A673 (cell line): Measurements from ENCODE around the gene SLC19A1. TPM values are rescaled to one million over a fixed set of nuclear protein-coding genes. Genes with fewer than 3 reads are reported as not detected.

Experiments used
- BruUV-seq: library from RNA; stranded (reverse); fragments of 400-500 nt; replicated peaks from 2 replicates; lab custom pipeline; 2021; lab: Mats Ljungman, UMichigan
- CTCF ChIA-PET: fragments of 300-600 bp; sonication (Branson Sonifier 250); formaldehyde crosslinking; loops from one replicate; lab custom pipeline; 2022; ENCODE audit warnings: antibody characterized with exemption; lab: Charles Lee
- POLR2A ChIA-PET: fragments of 300-600 bp; sonication (Branson Sonifier 250); formaldehyde crosslinking; loops from one replicate; lab custom pipeline; 2022; ENCODE audit warnings: antibody characterized with exemption; ENCODE audit not compliant: low non-redundant PET; lab: Charles Lee
- DNase-seq: peaks from one replicate; pipeline ENCODE4 v3.0.0-alpha.2; 2015; ENCODE audit warnings: low spot score
- H3K27ac ChIP-seq: fragments of 200-600 bp; sonication (generic); 2 replicates; pipeline ENCODE4 v1.5.1; 2016; ENCODE audit warnings: mixed run types, low read depth, mild to moderate bottlenecking, mixed read lengths, antibody characterized with exemption, low read length; ENCODE audit not compliant: poor library complexity, severe bottlenecking
- H3K27me3 ChIP-seq: fragments of 200-600 bp; sonication (generic); replicated peaks from 2 replicates; pipeline ENCODE4 v1.6.1; 2017; ENCODE audit warnings: mixed run types, low read depth, mild to moderate bottlenecking, mixed read lengths, antibody characterized with exemption, low read length; ENCODE audit not compliant: insufficient read depth, poor library complexity
- H3K36me3 ChIP-seq: fragments of 200-600 bp; sonication (generic); 2 replicates; pipeline ENCODE4 v1.6.1; 2016; ENCODE audit warnings: mixed run types, mild to moderate bottlenecking, mixed read lengths, antibody characterized with exemption, low read length; ENCODE audit not compliant: insufficient read depth, poor library complexity, severe bottlenecking
- H3K4me1 ChIP-seq: fragments of 200-600 bp; sonication (generic); 2 replicates; pipeline ENCODE4 v1.6.1; 2017; ENCODE audit warnings: mixed run types, mild to moderate bottlenecking, mixed read lengths, antibody characterized with exemption, low read length; ENCODE audit not compliant: insufficient read depth, poor library complexity, severe bottlenecking
- H3K4me3 ChIP-seq: fragments of 200-600 bp; sonication (generic); 2 replicates; pipeline ENCODE4 v1.5.1; 2016; ENCODE audit warnings: low read depth, mixed run types, mild to moderate bottlenecking, mixed read lengths, low read length; ENCODE audit not compliant: poor library complexity, severe bottlenecking
- H3K9me3 ChIP-seq: fragments of 200-600 bp; sonication (generic); 2 replicates; pipeline ENCODE4 v1.6.1; 2016; ENCODE audit warnings: mixed run types, low read depth, mild to moderate bottlenecking, mixed read lengths, antibody characterized with exemption, low read length; ENCODE audit not compliant: poor library complexity, severe bottlenecking
- EZH2 ChIP-seq: fragments of 200-600 bp; sonication (generic); IDR thresholded peaks from 2 replicates; pipeline ENCODE4 v1.6.1; 2017; ENCODE audit warnings: borderline replicate concordance, low read depth, mild to moderate bottlenecking, mixed read lengths, antibody characterized with exemption, low read length; ENCODE audit not compliant: poor library complexity, severe bottlenecking
- intact Hi-C: fragments of 100-400 bp; cut with micrococcal nuclease; formaldehyde crosslinking; loops from one replicate; pipeline ENCODE4 v1.10.0; 2022; ENCODE audit not compliant: unreplicated experiment
- total RNA-seq: library from RNA; stranded (reverse); gene quantifications from 2 replicates; pipeline ENCODE4 v1.2.3, GENCODE V29; 2021
- TF ChIP-seq, protein P1 (sequence below): fragments of 300-800, 200-600 bp; sonication (generic); conservative IDR thresholded peaks from 2 replicates; pipeline ENCODE4 v1.5.1; 2017; ENCODE audit warnings: low read depth, mild to moderate bottlenecking, antibody characterized with exemption, low read length, moderate library complexity, mixed read lengths

SLC19A1 gene
- total RNA-seq, 1 experiment from 2014 or later: 72.1 TPM

DNA sequence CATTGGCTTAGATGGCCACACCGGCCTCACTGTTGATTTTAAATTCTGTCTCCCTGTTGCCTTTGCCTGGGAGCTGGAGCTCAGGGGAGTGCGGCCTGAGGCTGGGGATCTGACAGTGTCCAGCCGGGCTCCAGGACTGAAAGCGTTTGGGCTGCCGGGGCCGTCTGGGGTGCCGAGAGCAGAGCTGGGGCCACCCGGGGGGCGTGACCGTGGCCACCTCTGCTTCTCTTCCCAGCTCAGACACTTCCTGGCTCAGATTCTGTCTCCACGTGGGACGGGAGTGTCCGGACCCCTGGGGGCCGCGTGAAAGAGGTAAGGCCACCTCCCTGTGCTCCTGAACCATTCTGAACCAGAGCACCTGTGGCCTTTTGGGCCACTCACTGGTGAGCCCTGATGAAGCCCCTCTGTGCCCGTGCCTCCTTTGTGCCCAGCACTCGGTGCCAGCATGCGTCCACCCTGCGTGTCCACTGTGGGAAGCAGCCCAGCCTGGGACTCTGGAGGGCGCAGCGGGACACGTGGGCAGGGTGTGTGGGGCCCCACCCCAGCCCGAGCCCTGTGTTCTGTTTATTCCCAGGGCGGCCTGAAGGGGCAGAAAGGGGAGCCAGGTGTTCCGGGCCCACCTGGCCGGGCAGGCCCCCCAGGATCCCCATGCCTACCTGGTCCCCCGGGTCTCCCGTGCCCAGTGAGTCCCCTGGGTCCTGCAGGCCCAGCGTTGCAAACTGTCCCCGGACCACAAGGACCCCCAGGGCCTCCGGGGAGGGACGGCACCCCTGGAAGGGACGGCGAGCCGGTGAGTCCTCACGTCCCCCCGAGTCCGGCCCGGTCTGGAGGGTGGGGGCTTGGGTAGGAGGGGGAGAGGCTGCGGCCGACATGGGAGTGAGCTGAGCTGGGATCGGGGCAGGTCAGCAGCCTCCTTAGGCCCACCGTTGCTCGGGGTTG, 64.8 kb downstream of the SLC19A1 start:
- no peak overlapping the region for H3K27ac ChIP-seq
- peaks cover 4% of the 10 kb centered on the region for H3K4me1 ChIP-seq
- BruUV-seq: no TSS peak
- no peak for DNase-seq
- H3K36me3 ChIP-seq: no peaks in the 10 kb centered on the region
- TF ChIP-seq, protein P1, sequence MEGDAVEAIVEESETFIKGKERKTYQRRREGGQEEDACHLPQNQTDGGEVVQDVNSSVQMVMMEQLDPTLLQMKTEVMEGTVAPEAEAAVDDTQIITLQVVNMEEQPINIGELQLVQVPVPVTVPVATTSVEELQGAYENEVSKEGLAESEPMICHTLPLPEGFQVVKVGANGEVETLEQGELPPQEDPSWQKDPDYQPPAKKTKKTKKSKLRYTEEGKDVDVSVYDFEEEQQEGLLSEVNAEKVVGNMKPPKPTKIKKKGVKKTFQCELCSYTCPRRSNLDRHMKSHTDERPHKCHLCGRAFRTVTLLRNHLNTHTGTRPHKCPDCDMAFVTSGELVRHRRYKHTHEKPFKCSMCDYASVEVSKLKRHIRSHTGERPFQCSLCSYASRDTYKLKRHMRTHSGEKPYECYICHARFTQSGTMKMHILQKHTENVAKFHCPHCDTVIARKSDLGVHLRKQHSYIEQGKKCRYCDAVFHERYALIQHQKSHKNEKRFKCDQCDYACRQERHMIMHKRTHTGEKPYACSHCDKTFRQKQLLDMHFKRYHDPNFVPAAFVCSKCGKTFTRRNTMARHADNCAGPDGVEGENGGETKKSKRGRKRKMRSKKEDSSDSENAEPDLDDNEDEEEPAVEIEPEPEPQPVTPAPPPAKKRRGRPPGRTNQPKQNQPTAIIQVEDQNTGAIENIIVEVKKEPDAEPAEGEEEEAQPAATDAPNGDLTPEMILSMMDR: no peak
- no peaks in the 10 kb centered on the region for H3K27me3 ChIP-seq
- H3K4me3 ChIP-seq: no peak overlapping the region
- CTCF ChIA-PET: interaction anchor here (0.6 kb wide), 1 partner anchor 855 kb away, joined by 5 read pairs; no protein-coding TSS in a partner anchor
- intact Hi-C loops: no loop called here
- no peaks in the 10 kb centered on the region for H3K9me3 ChIP-seq
- POLR2A ChIA-PET: no interaction called here

DNA sequence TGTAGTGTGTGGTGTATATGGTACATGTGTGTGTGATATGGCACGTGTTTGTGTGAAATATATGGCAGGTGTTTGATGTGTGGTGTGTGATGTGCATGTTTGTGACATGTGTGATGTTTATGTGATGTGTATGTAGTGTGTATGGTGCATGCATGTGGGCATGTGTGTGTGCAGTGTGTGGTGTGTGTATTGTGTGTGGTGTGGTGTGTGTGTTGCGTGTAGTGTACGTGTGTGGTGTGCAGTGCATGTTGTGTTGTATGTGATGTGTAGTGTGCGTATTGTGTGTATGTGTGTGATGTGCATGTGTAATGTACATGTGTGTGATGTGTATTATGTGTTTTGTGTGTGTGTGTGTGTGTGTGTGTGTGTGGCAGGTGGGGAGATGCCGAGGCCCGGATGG, 65.7 kb downstream of the SLC19A1 start:
- Histone ChIP-seq H3K4me1 (peaks cover 13% of the 10 kb centered on the region), H3K36me3 (no peaks in the 10 kb centered on the region)

DNA sequence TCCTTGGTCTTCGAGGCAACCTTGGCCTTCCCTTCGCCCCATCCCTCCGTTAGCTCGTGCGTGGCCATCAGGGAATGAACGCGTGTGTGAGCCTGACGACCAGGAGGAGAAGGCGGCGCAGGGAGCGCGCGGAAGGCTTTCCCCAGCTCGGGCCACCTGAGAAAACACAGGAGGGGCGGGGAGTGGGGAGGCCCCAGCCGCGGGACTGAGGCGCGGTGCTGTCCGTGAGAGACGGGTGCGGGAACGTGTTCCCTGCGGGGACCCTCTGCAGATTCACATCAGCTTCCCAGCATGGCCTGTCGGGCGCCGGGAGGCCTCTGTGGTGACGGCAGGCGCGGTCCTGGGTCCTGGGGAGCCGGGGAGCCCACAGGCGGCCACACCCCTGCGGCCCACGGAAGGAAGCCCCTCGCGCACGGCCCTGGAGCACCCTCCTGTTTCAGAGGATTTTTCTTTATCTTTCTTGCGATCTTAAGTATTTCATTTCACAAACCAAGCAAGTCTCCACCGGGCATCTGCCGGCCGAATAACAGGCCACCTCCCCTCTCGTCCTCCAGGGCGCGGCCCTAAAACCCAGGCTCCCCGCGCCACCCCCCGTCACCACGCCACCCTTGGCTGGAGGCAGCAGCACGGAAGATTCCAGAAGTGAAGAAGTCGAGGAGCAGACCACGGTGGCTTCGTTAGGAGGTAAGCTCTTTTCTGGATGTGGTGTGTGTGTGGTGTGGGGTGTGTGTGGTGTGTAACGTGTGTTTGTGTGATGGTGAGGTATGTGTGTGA, 66.3 kb downstream of the SLC19A1 start:
- no TSS peak for BruUV-seq
- H3K4me3 ChIP-seq: no peak overlapping the region
- H3K27ac ChIP-seq: no peak overlapping the region
- H3K27me3 ChIP-seq: no peaks in the 10 kb centered on the region
- no peaks in the 10 kb centered on the region for H3K36me3 ChIP-seq
- CTCF ChIA-PET: no interaction called here
- peaks cover 17% of the 10 kb centered on the region for H3K4me1 ChIP-seq
- no peak for DNase-seq
- TF ChIP-seq, protein P1: no peak
- TF ChIP-seq EZH2: no peak
- H3K9me3 ChIP-seq: no peaks in the 10 kb centered on the region
- POLR2A ChIA-PET: no interaction called here
- intact Hi-C loops: no loop called here

More for the DNA sequence above, 65.7 kb downstream of the SLC19A1 start:
- ChIA-PET CTCF (no interaction called here), POLR2A (no interaction called here)
- no peaks in the 10 kb centered on the region for H3K9me3 ChIP-seq
- H3K4me3 ChIP-seq: no peak overlapping the region
- H3K27ac ChIP-seq: no peak overlapping the region
- intact Hi-C loops: no loop called here
- TF ChIP-seq, protein P1: no peak
- TF ChIP-seq EZH2: no peak
- DNase-seq: no peak
- no peaks in the 10 kb centered on the region for H3K27me3 ChIP-seq
- no TSS peak for BruUV-seq
